CD4-positive, CD25-positive, alpha-beta regulatory T cell (primary cell): Measurements from ENCODE around the gene NSUN7. TPM values are rescaled to one million over a fixed set of nuclear protein-coding genes. Genes with fewer than 3 reads are reported as not detected.

ENCODE experiments used
- ATAC-seq, 2 donors: fragments of 150-1000 bp; cut with Tn5 transposase; one replicate each; pipeline ENCODE4 v1.10.0; 2021; ENCODE audit warnings: low read depth in 2 of 2, moderate number of reproducible peaks in 2 of 2, moderate library complexity in 1 of 2
- DNase-seq, 3 donors: peaks; one replicate each; pipeline versions ENCODE4 v3.0.0 to v3.0.0-alpha.2; 2012 to 2022; ENCODE audit warnings: mixed read lengths in 1 of 3
- H3K27ac ChIP-seq: one replicate; pipeline ENCODE4 v1.7.0; 2013; ENCODE audit warnings: mild to moderate bottlenecking, low read length; ENCODE audit not compliant: insufficient read depth, poor library complexity, severe bottlenecking
- H3K27me3 ChIP-seq: one replicate; pipeline ENCODE4 v1.7.0; 2013; ENCODE audit warnings: low read length; ENCODE audit not compliant: control insufficient read depth, insufficient read depth
- H3K36me3 ChIP-seq: one replicate; pipeline ENCODE4 v1.7.0; 2013; ENCODE audit warnings: mild to moderate bottlenecking, low read length, moderate library complexity; ENCODE audit not compliant: control insufficient read depth, insufficient read depth
- H3K4me1 ChIP-seq: 2 replicates; pipeline ENCODE4 v1.7.0; 2013; ENCODE audit warnings: mild to moderate bottlenecking, low read length; ENCODE audit not compliant: insufficient read depth, control insufficient read depth, poor library complexity, severe bottlenecking
- H3K4me3 ChIP-seq: one replicate; pipeline ENCODE4 v1.7.0; 2013; ENCODE audit warnings: low read depth, mild to moderate bottlenecking, low read length, moderate library complexity
- H3K9me3 ChIP-seq, 2 experiments: 1 replicate in 1 of 2; 2 replicates in 1 of 2; pipeline ENCODE4 v1.7.0; 2013; ENCODE audit warnings: low read length in 2 of 2, mild to moderate bottlenecking in 1 of 2, moderate library complexity in 1 of 2; ENCODE audit not compliant: control insufficient read depth in 2 of 2
- H3K27ac Mint-ChIP-seq, 3 donors: one replicate each; pipeline ENCODE4 v1.8.0; 2020 to 2022; ENCODE audit warnings: mild to moderate bottlenecking in 3 of 3, mixed read lengths in 3 of 3, moderate library complexity in 2 of 3
- H3K27me3 Mint-ChIP-seq: one replicate; pipeline ENCODE4 v1.8.0; 2022; ENCODE audit warnings: mild to moderate bottlenecking, mixed read lengths
- H3K36me3 Mint-ChIP-seq: one replicate; pipeline ENCODE4 v1.8.0; 2020; ENCODE audit warnings: mixed read lengths
- H3K4me1 Mint-ChIP-seq, 4 donors: one replicate each; pipeline ENCODE4 v1.8.0; 2020 to 2022; ENCODE audit warnings: mixed read lengths in 4 of 4, mild to moderate bottlenecking in 1 of 4
- H3K4me3 Mint-ChIP-seq, 4 donors: one replicate each; pipeline ENCODE4 v1.8.0; 2020 to 2022; ENCODE audit warnings: mild to moderate bottlenecking in 4 of 4, mixed read lengths in 4 of 4, moderate library complexity in 3 of 4
- H3K9me3 Mint-ChIP-seq, 7 donors: one replicate each; pipeline ENCODE4 v1.8.0; 2020 to 2022; ENCODE audit warnings: mixed read lengths in 7 of 7, mild to moderate bottlenecking in 3 of 7, moderate library complexity in 2 of 7
- polyA plus RNA-seq, 4 donors: library from polyadenylated mRNA; unstranded; fragments of 300-500 nt; fragmentation: Illumina TruSeq; gene quantifications; one replicate each; pipeline ENCODE4 v1.2.3, GENCODE V29; 2021
- total RNA-seq: library from RNA; stranded (reverse); gene quantifications from one replicate; pipeline ENCODE4 v1.2.3, GENCODE V29; 2022

Gene NSUN7
- total and polyA plus RNA-seq, 5 donors from 2014 or later, result 0.59 TPM; not detected in 4

DNA sequence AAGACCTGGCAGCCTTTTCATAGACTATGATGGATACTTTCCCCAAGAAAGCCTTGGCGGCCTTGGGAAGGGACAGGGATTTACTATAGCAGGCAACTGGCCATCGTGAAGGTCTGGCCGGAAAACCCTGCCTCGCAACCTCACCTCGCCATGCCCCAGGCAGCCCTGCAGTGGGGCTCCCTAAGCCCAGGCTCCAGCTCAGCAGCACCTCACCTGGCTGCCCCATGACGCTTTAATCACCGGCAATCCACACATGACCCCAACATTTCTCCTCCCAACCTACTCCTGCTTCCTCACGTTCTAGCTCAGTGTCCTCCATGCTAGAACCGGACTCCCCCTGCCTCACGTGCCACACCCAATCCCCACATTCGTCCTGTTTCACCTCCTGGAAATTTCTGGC, 82.4 kb downstream of the NSUN7 start:
- H3K4me1 Mint-ChIP-seq, result no peaks in the 10 kb centered on the region
- Histone ChIP-seq H3K27me3 (no peaks in the 10 kb centered on the region), H3K4me3 (no peak overlapping the region), H3K9me3 (no peaks in the 10 kb centered on the region), H3K4me1 (no peaks in the 10 kb centered on the region), H3K36me3 (no peaks in the 10 kb centered on the region), H3K27ac (no peak overlapping the region)
- ATAC-seq (no peak), DNase-seq (no peak)
- peaks cover 5% of the 10 kb centered on the region for H3K27me3 Mint-ChIP-seq
- no peaks in the 10 kb centered on the region for H3K36me3 Mint-ChIP-seq
- H3K9me3 Mint-ChIP-seq, result peaks cover 0 to 2% (median 0%) of the 10 kb centered on the region in 7 donors
- no peak overlapping the region for H3K4me3 Mint-ChIP-seq
- no peak overlapping the region for H3K27ac Mint-ChIP-seq

DNA sequence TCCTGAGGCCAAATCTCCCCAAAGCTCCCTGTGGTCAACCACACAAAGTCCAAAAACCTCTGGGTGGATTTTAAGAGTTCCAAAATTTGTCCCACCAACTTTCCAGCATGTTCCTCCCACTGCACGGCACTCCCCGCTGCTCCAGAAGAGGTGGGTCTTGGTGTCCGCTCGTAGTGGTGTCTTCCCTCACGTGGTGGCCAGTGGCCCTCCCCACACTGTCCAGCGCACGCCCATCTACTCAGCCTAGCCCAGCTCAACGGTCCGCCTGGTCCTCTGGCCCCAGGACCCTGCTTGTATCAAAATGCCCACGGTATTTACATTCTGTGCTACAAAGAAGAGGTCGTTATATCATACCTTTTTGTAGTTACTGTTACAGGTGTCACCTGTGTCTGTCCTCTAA, 83.5 kb downstream of the NSUN7 start:
- H3K36me3 ChIP-seq, result no peaks in the 10 kb centered on the region
- DNase-seq, result no peak
- H3K27ac Mint-ChIP-seq, result no peak overlapping the region
- H3K9me3 ChIP-seq, result no peaks in the 10 kb centered on the region
- no peaks in the 10 kb centered on the region for H3K27me3 Mint-ChIP-seq
- H3K27ac ChIP-seq, result no peak overlapping the region
- H3K27me3 ChIP-seq, result no peaks in the 10 kb centered on the region
- ATAC-seq, result no peak
- H3K9me3 Mint-ChIP-seq, result peaks cover 0 to 2% (median 0%) of the 10 kb centered on the region in 7 donors
- no peak overlapping the region for H3K4me3 ChIP-seq
- no peak overlapping the region for H3K4me3 Mint-ChIP-seq
- no peaks in the 10 kb centered on the region for H3K36me3 Mint-ChIP-seq
- no peaks in the 10 kb centered on the region for H3K4me1 ChIP-seq
- H3K4me1 Mint-ChIP-seq, result no peaks in the 10 kb centered on the region

DNA sequence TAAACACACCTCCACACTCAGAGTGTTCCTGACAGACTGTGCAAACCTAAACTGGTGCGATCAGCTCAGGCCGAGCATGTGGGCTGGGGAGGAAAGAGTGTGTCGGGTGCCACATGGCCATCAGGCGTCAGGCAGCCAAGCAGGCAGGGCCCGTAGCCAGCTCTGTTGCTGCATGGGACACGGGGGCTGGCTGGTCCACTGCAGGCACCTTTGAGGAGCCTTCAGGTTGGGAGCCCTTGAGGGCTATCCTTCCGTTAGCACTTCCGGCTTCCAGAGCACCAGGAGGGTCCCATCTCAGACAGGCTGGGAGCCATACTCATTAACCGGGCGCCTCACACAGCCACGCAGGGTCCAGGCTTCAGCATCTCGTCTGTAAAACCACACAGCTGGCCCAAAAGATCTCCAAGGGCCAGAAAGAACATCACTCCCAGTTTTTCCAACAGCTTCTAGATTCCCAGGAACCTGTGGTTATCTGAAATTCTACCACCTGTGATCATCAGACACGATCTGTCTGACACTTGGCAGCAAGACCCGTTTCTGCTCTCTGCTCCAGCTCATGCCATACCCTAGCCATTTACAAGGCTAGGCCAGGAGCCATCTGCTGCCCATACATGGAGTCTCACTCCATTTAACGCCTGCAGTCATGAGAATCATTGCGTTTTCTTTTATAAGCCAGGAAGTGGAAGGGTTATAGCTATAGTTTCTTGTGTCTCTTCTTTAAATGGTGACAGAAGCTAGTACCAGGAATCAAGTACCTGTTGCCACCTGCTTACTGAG, 87.5 kb downstream of the NSUN7 start:
- Mint-ChIP-seq H3K36me3 (no peaks in the 10 kb centered on the region), H3K9me3 (no peaks in the 10 kb centered on the region), H3K27me3 (peaks cover 6% of the 10 kb centered on the region), H3K27ac (no peak overlapping the region), H3K4me1 (no peaks in the 10 kb centered on the region), H3K4me3 (no peak overlapping the region)
- Histone ChIP-seq H3K27me3 (no peaks in the 10 kb centered on the region), H3K4me3 (no peak overlapping the region), H3K4me1 (no peaks in the 10 kb centered on the region), H3K27ac (no peak overlapping the region), H3K36me3 (no peaks in the 10 kb centered on the region), H3K9me3 (no peaks in the 10 kb centered on the region)
- no peak for DNase-seq
- no peak for ATAC-seq

DNA sequence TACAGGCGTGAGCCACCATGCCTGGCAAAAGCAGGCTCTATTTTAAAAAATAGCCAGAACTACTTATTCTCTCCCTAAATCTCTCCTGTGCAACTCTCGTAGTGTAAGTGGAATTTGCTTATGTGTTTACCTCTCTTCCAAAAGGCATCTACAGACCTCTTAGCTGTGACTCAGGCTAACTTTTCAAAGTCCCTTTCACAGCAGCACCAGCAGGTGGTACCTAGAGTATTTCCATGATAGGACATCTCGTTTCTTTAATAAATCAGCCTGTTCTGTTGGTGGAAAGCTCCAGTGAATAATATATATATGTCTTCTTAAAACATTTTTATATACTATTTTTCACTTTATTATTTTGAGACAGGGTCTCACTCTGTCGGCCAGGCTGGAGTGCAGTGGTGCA, 89.0 kb downstream of the NSUN7 start:
- Mint-ChIP-seq H3K4me3 (no peak overlapping the region), H3K9me3 (no peaks in the 10 kb centered on the region), H3K27me3 (peaks cover 6% of the 10 kb centered on the region), H3K4me1 (no peaks in the 10 kb centered on the region), H3K27ac (no peak overlapping the region), H3K36me3 (no peaks in the 10 kb centered on the region)
- Histone ChIP-seq H3K36me3 (no peaks in the 10 kb centered on the region), H3K4me3 (no peak overlapping the region), H3K27ac (no peak overlapping the region), H3K27me3 (no peaks in the 10 kb centered on the region), H3K9me3 (no peaks in the 10 kb centered on the region), H3K4me1 (no peaks in the 10 kb centered on the region)
- DNase-seq (no peak), ATAC-seq (no peak)

DNA sequence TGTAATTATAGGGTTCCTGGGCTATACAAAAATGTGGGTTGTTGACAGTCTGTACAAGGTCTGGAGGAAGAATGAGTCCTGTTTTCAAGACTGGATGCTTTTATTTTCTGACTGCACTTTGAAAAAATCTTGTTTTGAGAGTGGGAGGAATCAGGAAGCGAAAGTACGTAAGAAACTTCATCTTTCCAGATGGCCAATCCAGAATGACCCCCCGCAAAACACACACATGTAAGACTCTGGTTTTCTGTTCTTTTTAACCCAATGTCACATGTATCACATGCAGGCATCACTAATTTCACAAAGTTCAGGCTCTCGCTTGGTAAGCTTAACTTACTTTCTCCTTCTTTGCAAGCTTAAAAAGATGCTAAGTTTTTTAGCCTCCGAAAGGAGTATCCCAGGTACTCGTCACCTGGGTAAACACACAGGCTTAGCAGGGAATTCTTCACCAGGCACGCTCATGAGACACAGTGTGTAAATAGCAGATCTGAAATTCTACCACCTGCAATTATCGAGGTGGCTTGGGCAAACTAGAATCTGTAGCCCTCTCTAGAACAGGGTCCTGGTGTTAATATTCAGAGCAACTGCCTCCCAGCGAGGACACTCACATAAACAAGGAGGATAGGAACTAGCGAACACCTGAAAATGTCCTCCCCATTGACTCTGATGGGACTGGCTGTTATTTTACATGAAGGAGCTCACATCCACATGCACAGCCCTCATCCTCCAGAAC, 90.7 kb downstream of the NSUN7 start:
- no peak overlapping the region for H3K27ac ChIP-seq
- H3K4me3 ChIP-seq, result no peak overlapping the region
- no peak overlapping the region for H3K4me3 Mint-ChIP-seq
- H3K36me3 Mint-ChIP-seq, result no peaks in the 10 kb centered on the region
- no peak overlapping the region for H3K27ac Mint-ChIP-seq
- DNase-seq, result no peak
- H3K4me1 Mint-ChIP-seq, result no peaks in the 10 kb centered on the region
- no peak for ATAC-seq
- H3K36me3 ChIP-seq, result no peaks in the 10 kb centered on the region
- no peaks in the 10 kb centered on the region for H3K9me3 ChIP-seq
- H3K27me3 ChIP-seq, result no peaks in the 10 kb centered on the region
- H3K27me3 Mint-ChIP-seq, result peaks cover 6% of the 10 kb centered on the region
- H3K9me3 Mint-ChIP-seq, result no peaks in the 10 kb centered on the region
- H3K4me1 ChIP-seq, result no peaks in the 10 kb centered on the region

DNA sequence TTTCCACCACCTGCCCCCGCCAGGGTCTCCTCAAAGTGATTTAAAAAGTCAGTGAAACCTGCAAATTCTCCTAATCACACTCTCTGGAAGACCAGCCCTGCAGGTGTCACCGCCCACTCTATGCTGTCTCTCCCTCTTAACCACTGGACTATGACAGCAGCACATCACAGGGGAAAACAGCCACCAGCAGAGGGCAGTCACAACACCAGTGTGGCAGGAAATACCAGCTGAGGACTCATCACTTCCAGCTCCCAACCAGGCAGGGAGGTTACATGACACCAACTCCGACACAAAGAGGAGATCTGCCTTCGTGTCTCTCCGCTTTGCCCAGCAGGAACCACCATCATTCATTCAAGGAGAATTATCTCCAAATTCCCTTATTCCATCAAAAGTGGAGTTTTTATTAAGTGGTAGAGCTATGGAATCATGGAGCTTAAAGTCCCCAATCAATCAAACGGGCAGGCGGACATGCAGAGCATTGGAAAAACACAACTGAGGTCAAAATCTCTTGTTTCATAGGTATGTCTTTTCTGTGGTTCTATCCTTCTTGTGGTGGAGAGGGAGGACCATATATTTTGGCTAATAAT, 91.3 kb downstream of the NSUN7 start:
- Mint-ChIP-seq H3K9me3 (no peaks in the 10 kb centered on the region), H3K36me3 (no peaks in the 10 kb centered on the region), H3K4me1 (no peaks in the 10 kb centered on the region), H3K27ac (no peak overlapping the region), H3K4me3 (no peak overlapping the region), H3K27me3 (peaks cover 6% of the 10 kb centered on the region)
- H3K4me1 ChIP-seq, result no peaks in the 10 kb centered on the region
- ATAC-seq (peak; percentile 69 to 71), DNase-seq (peak; percentile 17 to 79 (median 29))
- no peak overlapping the region for H3K27ac ChIP-seq
- no peaks in the 10 kb centered on the region for H3K9me3 ChIP-seq
- no peaks in the 10 kb centered on the region for H3K27me3 ChIP-seq
- no peak overlapping the region for H3K4me3 ChIP-seq
- H3K36me3 ChIP-seq, result no peaks in the 10 kb centered on the region

DNA sequence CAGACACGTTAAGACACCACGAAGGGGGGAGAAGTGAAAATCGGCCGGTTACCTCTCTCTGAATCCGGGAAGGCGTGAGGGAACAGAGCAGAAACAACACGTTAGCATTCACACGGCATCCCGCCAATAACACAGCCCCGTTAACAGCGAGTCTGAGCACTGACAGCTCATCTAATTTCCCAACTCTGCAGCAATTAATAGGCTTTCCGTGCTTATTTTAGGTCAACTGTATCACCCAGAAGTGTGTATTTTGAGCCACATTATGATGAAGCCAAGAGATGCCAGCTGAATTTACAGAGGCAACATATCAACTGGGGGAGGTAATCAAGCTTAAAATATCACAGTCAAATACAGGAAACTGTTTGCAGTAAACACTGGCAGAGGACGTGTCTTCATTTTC, 92.6 kb downstream of the NSUN7 start:
- no peak for ATAC-seq

More for the DNA sequence above, 92.6 kb downstream of the NSUN7 start:
- Mint-ChIP-seq H3K27ac (no peak overlapping the region), H3K9me3 (no peaks in the 10 kb centered on the region), H3K4me3 (no peak overlapping the region), H3K27me3 (peaks cover 10% of the 10 kb centered on the region), H3K4me1 (no peaks in the 10 kb centered on the region), H3K36me3 (no peaks in the 10 kb centered on the region)
- Histone ChIP-seq H3K4me1 (no peaks in the 10 kb centered on the region), H3K9me3 (no peaks in the 10 kb centered on the region), H3K27me3 (no peaks in the 10 kb centered on the region), H3K36me3 (no peaks in the 10 kb centered on the region), H3K27ac (no peak overlapping the region), H3K4me3 (no peak overlapping the region)
- DNase-seq, result no peak
